Measurements from ENCODE around the gene TNIK.

Gene TNIK

DNA sequence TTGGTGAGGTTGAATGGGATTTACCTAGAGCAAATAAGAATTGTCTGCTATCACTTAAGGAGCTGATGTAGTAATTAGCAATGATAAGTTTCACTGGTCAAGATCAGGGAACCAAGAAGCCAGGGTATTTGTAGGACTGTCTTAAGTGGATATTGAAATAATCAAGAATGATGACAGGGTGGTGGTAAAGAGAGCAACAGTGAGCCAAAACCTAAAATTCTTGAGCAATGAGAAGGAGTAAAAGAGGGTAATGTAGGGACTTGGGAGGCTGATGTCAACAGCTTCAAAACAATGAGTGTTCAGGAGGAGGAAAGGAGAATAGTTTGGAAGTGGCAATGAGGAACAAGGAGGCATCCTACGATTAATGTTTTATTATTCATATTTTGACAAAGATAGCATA is 402.1 kb downstream of the TNIK start:
- DNase-seq: no peak

DNA sequence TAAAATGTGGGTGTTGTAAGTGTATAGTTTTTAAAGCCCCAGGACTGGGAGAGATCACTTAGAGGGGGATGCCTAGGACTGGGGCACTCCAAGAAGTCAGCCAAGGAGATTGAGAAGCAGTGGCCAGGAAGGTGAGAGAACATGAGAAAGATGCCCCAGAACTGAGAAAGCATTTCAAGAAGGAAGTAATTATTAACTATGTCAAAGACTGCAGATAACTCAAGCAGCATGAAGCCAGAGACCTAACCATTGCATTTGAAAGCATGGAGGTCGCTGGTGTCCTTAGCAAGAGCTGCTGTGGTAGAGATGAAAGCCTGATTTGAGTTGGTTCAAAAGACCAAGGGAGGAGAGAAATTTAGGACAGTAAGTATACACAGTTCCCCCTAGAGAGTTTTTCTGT is 403.1 kb downstream of the TNIK start:
- no peak for DNase-seq

- no peak for DNase-seq
Measured at GRCh38 chr3:171056528-171056927, 403.7 kb downstream of the TNIK start.

DNA sequence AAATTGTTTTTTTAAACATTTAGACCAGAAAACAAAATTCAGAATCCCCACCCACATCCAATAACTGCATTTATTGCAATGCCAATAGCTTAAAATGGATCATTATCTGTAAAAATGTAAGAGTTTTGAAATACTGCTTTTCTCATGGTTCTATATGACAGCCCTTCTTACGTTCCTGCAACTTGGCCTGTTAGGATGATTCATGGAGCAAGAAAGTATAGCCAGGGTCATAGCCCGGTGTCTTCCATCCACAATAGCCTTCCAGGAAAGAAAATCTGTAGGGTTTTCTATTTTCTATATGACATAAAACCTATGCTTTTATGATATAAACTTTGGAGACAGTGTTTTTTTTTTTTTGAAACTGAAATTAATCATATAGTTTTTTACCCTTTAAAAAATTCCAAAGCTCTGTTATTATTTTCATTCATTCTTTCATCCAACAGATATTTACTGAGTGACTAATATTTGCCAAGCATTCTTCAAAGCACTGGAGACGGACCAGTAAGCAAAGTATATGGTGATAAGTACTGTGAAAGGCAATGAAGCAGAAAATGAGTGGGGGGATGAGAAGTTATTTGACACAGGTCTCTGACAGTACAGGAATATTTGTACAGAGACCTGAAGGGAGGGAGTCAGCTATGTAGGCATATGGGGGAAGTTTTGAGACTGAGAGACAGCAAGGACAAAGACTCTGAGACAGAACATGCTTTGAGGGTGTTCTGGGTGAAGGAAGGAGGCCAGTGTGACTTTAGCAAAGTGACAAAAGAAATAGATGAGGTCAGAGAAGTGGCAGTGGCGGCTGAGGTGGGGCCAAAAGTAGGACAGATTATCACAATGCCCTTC is 404.6 kb downstream of the TNIK start:
- no peak for DNase-seq

DNA sequence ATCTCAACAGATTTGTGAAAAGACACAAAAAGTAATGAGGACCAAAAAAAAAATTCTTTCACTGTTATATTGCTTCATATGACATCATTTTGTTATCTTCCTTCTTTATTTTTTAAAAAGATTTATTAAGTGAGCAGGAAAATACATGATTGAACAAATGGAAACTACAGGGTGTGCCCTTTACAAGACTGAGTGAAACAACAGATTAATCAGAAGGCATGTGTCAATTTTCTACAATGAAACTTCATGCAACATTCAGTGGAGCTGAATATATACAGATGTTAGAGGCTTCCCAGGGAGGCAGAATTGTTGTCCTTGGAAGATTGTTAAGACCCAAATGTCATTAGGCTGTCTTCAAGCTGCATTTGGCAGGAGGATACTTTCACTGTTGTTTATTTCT is 405.3 kb downstream of the TNIK start:
- DNase-seq: no peak

- no peak for DNase-seq
Measured at GRCh38 chr3:171054231-171054630, 406.0 kb downstream of the TNIK start.

GRCh38 chr3:171049861-171050444 is 410.3 kb downstream of the TNIK start:
- DNase-seq: no peak

GRCh38 chr3:171046760-171047159 is 413.4 kb downstream of the TNIK start:
- DNase-seq: no peak

- no peak for DNase-seq
Measured at GRCh38 chr3:171044835-171045793, 415.1 kb downstream of the TNIK start.

- DNase-seq: no peak
Measured at GRCh38 chr3:171044384-171044783, 415.8 kb downstream of the TNIK start.

- no peak for DNase-seq
Measured at GRCh38 chr3:171039674-171040073, 420.5 kb downstream of the TNIK start.

DNA sequence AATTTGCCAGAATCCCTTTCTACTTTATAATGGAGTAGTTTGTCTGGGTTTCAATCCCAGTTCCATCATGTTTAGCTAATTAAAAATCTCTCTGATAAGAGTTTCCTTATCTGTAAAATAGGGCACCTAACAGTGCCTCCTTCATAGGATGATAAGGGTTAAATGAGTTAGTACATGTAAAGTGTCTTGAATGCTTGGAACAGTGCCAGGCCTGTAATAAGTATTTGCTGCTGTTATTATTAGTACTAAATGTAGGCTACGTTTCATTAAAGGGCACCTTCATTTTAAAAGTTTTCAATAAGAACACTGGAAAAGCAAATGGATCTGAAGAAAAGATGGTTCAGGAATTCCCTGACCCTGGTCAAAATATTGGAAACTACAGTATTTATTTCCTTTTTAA is 421.9 kb downstream of the TNIK start:
- DNase-seq: no peak

- no peak for DNase-seq
Measured at GRCh38 chr3:171028779-171029232, 431.4 kb downstream of the TNIK start.

GRCh38 chr3:171028025-171028778 is 432.0 kb downstream of the TNIK start:
- no peak for DNase-seq

GRCh38 chr3:171026597-171027293 is 433.5 kb downstream of the TNIK start, which contains the start of gene SLC2A2:
Gene SLC2A2 (minus strand): TSS chr3:171026720. CDS start chr3:171026670, 50 bp downstream.
- DNase-seq: no peak

- no peak for DNase-seq
Measured at GRCh38 chr3:171023566-171023965, 436.6 kb downstream of the TNIK start.

- no peak for DNase-seq
Measured at GRCh38 chr3:171021377-171021776, 438.8 kb downstream of the TNIK start.

DNA sequence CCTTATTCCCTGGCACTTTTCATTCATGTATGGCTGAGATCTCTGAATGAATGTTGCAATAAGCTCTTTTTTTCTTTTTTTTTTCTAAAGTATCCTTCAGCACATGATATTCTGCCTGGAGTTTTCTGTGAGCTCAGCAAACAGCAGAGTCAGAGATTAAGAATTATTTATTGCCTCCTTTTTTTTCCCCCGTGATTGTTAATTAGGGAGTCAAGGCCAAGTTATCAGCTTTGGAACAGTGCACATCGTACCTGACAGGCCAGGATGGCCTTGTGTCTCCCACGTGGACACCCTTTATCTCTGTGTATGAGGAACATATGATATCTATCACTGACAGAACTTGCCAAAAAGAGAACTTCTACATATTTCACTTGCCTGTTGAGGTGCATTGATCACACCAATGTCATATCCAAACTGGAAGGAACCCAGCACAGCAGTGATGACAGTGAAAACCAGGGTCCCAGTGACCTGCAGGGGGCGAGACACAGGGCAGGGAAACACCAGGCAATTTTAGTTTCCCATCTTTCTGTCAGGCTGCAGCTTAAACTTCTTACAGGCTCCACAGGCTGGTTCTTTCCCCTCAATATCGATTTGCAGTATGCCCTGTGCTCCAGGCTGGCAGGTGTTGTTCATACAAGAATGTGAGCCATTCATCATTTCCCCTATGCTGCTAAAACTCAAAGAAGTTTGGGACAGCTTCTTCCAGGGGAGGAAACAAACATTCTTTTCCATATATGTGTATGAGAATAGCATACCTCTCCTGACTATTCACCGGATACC is 441.9 kb downstream of the TNIK start:
- no peak for DNase-seq

DNA sequence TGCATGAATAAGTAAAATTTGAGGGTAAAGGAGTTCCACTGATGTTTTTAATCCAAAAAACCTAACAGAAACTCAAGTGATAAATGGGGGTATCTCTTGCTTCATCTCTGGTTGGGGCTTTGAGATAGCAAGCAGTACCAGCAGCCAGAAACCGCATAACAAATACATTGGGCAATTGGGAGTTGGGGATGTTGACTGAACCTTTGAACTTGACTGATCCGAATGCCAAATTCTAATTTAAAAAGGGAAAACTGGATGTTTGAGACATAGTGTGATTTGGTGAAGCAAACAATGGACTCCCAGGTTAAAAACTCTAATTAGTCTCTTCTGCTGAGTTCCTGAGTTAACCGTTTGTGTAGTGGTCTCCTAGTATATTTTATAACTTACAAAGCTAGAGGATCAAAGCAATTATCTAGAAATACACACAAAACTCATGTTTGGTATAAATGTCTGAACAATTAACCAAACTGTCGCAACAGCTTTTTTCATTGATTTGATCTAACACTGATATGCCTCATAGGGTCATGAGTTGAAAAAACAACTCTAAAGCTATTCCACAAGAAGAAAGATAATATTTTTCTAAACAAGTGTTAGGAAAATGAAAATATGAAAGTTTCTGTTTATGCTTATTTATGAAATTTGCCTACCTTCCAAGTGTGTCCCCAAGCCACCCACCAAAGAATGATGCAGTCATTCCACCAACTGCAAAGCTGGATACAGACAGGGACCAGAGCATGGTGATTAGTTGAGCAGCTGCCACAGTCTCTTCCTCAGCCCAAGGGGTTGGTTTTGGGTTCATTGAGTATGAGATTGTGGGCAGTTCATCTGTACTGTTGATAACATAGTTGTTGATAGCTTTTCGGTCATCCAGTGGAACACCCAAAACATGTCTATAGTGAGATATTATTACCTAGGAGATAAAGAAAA is 446.1 kb downstream of the TNIK start:
- DNase-seq: no peak

- DNase-seq: no peak
Measured at GRCh38 chr3:171011873-171012336, 448.3 kb downstream of the TNIK start.

All from GF-D8 (cell line).